ENCODE results near the gene MAPK13.
A peak's percentile ranks its signal among the peaks of the same experiment; 100 is the strongest.
"Not testable (repeated sequence)": the region's sequence is repeated elsewhere in the genome, so short reads cannot be mapped to it uniquely, and the experiment has no call there.

The MAPK13 gene

GRCh38 chr6:36129941-36130666 lies at the start of gene MAPK13:
Gene MAPK13, plus strand, starts transcription at chr6:36130513. Its CDS starts 70 bp downstream, at chr6:36130583.
- DNase-seq = no peak

- DNase-seq = no peak
Measured at GRCh38 chr6:36082318-36082717, 48.0 kb upstream of the MAPK13 start.

GRCh38 chr6:36083446-36083845 lies 46.9 kb upstream of the MAPK13 start:
- DNase-seq = no peak

GRCh38 chr6:36088204-36088603 lies 42.1 kb upstream of the MAPK13 start:
- DNase-seq = not testable (repeated sequence)

- no peak for DNase-seq
Measured at GRCh38 chr6:36089048-36089447, 41.3 kb upstream of the MAPK13 start.

- DNase-seq = no peak
Measured at GRCh38 chr6:36094238-36094637, 36.1 kb upstream of the MAPK13 start.

- DNase-seq = peak; percentile 89
Measured at GRCh38 chr6:36094753-36095496, 35.4 kb upstream of the MAPK13 start.

- DNase-seq = no peak
Measured at GRCh38 chr6:36095497-36096391, 34.6 kb upstream of the MAPK13 start.

GRCh38 chr6:36098253-36098919 lies 31.9 kb upstream of the MAPK13 start:
- no peak for DNase-seq

- DNase-seq = no peak
Measured at GRCh38 chr6:36098920-36099647, 31.2 kb upstream of the MAPK13 start.

- DNase-seq = no peak
Measured at GRCh38 chr6:36099869-36100483, 30.3 kb upstream of the MAPK13 start.

GRCh38 chr6:36101691-36102090 lies 28.6 kb upstream of the MAPK13 start:
- DNase-seq = no peak

GRCh38 chr6:36102853-36103252 lies 27.5 kb upstream of the MAPK13 start:
- DNase-seq = no peak

- DNase-seq = no peak
Measured at GRCh38 chr6:36104836-36105235, 25.5 kb upstream of the MAPK13 start.

GRCh38 chr6:36109092-36109491 lies 21.2 kb upstream of the MAPK13 start:
- DNase-seq = no peak

GRCh38 chr6:36110050-36110449 lies 20.3 kb upstream of the MAPK13 start:
- no peak for DNase-seq

- DNase-seq = no peak
Measured at GRCh38 chr6:36110863-36111262, 19.4 kb upstream of the MAPK13 start.

- no peak for DNase-seq
Measured at GRCh38 chr6:36111526-36111925, 18.8 kb upstream of the MAPK13 start.

- no peak for DNase-seq
Measured at GRCh38 chr6:36113049-36113448, 17.3 kb upstream of the MAPK13 start.

GRCh38 chr6:36113703-36114102 lies 16.6 kb upstream of the MAPK13 start:
- DNase-seq = no peak

GRCh38 chr6:36114798-36115408 lies 15.4 kb upstream of the MAPK13 start:
- no peak for DNase-seq

Measured in femur (tissue), 1 donor.